ENCODE results near the gene GRID2IP. TPM values are rescaled to one million over a fixed set of nuclear protein-coding genes. Genes with fewer than 3 reads are reported as not detected.

The GRID2IP gene
- total and polyA plus RNA-seq, 2 of the 13 experiments (the other 11 are each of a cell fraction or from before 2014, with no cell fraction given), result 0.03 TPM; not detected in 1

- no peak for TF ChIP-seq ZNF318 (CRISPR knock-in tag; IDR thresholded peaks at IDR 0.05)
- no peak for TF ChIP-seq ZNF207 (IDR thresholded peaks at IDR 0.05; ENCODE audit: borderline replicate concordance)
- TF ChIP-seq ZNF205 (CRISPR knock-in tag; IDR thresholded peaks at IDR 0.05), result peak; percentile 89
- 0 out of 2 replicates have a peak, but pooled peaks have one; percentile 35 for TF ChIP-seq FOXC1 (CRISPR knock-in tag; IDR thresholded peaks at IDR 0.05; ENCODE audit: borderline replicate concordance)
- TF ChIP-seq SIN3A (IDR thresholded peaks at IDR 0.05; ENCODE audit: borderline replicate concordance, low read depth, low read length), result peak; percentile 77; the same call in 1 of the 2 replicates
- TF ChIP-seq, protein P1, sequence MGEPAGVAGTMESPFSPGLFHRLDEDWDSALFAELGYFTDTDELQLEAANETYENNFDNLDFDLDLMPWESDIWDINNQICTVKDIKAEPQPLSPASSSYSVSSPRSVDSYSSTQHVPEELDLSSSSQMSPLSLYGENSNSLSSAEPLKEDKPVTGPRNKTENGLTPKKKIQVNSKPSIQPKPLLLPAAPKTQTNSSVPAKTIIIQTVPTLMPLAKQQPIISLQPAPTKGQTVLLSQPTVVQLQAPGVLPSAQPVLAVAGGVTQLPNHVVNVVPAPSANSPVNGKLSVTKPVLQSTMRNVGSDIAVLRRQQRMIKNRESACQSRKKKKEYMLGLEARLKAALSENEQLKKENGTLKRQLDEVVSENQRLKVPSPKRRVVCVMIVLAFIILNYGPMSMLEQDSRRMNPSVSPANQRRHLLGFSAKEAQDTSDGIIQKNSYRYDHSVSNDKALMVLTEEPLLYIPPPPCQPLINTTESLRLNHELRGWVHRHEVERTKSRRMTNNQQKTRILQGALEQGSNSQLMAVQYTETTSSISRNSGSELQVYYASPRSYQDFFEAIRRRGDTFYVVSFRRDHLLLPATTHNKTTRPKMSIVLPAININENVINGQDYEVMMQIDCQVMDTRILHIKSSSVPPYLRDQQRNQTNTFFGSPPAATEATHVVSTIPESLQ (CRISPR knock-in tag; conservative IDR thresholded peaks at IDR 0.05), result 0 out of 2 replicates have a peak, but pooled peaks have one; percentile 39
- TF ChIP-seq KAT7 (CRISPR knock-in tag; IDR thresholded peaks at IDR 0.05; ENCODE audit: borderline replicate concordance), result no peak
- TF ChIP-seq HMGXB4 (CRISPR knock-in tag; IDR thresholded peaks at IDR 0.05; ENCODE audit: borderline replicate concordance in 1 of 2, low read depth in 1 of 2), result peak; percentile 59 to 73; a peak in 2 of 4 replicates
- TF ChIP-seq ZMYM2 (CRISPR knock-in tag; IDR thresholded peaks at IDR 0.05), result no peak
- TF ChIP-seq ZNF563 (CRISPR knock-in tag; IDR thresholded peaks at IDR 0.05), result no peak
- TF ChIP-seq, protein P2, sequence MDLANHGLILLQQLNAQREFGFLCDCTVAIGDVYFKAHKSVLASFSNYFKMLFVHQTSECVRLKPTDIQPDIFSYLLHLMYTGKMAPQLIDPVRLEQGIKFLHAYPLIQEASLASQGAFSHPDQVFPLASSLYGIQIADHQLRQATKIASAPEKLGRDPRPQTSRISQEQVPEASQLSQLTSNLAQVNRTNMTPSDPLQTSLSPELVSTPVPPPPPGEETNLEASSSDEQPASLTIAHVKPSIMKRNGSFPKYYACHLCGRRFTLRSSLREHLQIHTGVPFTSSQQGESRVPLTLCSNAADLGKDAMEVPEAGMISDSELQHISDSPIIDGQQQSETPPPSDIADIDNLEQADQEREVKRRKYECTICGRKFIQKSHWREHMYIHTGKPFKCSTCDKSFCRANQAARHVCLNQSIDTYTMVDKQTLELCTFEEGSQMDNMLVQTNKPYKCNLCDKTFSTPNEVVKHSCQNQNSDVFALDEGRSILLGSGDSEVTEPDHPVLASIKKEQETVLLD (CRISPR knock-in tag; IDR thresholded peaks at IDR 0.05; ENCODE audit: low read depth), result peak; percentile 77; the same call in 1 of the 2 replicates
- TF ChIP-seq ZNF766 (CRISPR knock-in tag; IDR thresholded peaks at IDR 0.05; ENCODE audit: borderline replicate concordance), result no peak
- no peak for TF ChIP-seq ZNF282 (IDR thresholded peaks at IDR 0.05; ENCODE audit: partially characterized antibody)
- TF ChIP-seq ZNF296 (CRISPR knock-in tag; conservative IDR thresholded peaks at IDR 0.05), result peak; percentile 74
These were observed 26.3 kb upstream of the GRID2IP start, which contains the start of gene ZDHHC4 (continued) for GRCh38 chr7:6577369-6578113.
